DND-41 (cell line): ENCODE results near the gene ELMO3.

Experiments
- ATAC-seq: fragments of 200-7000 bp; cut with Tn5 transposase; 3 replicates; pipeline ENCODE4 v1.9.1; 2021; ENCODE audit warnings: low read depth; ENCODE audit not compliant: insufficient read depth
- DNase-seq: peaks from one replicate; pipeline ENCODE4 v3.0.0-alpha.2; 2020
- H2AFZ ChIP-seq: 2 replicates; pipeline ENCODE4 v1.6.0; 2012; ENCODE audit warnings: low read depth, low read length
- H3K27ac ChIP-seq: 2 replicates; pipeline ENCODE4 v1.5.1; 2012; ENCODE audit warnings: low read length, inconsistent platforms
- H3K27me3 ChIP-seq: fragments of 200-600 bp; sonication (generic); 2 replicates; pipeline ENCODE4 v1.6.0; 2012; ENCODE audit warnings: low read length, mild to moderate bottlenecking, inconsistent platforms; ENCODE audit not compliant: insufficient read depth, poor library complexity
- H3K36me3 ChIP-seq: 2 replicates; pipeline ENCODE4 v1.5.1; 2012; ENCODE audit warnings: low read length, inconsistent platforms; ENCODE audit not compliant: insufficient read depth
- H3K4me1 ChIP-seq: 2 replicates; pipeline ENCODE4 v1.5.1; 2012; ENCODE audit warnings: mild to moderate bottlenecking, low read length; ENCODE audit not compliant: insufficient read depth
- H3K4me2 ChIP-seq: 2 replicates; pipeline ENCODE4 v1.6.0; 2012; ENCODE audit warnings: mild to moderate bottlenecking, moderate library complexity, low read length, inconsistent platforms; ENCODE audit not compliant: insufficient read depth
- H3K4me3 ChIP-seq, 2 experiments: fragments of 200-600 bp in 1 of 2; shearing (Covaris generic) in 1 of 2; 2 replicates each; pipeline ENCODE4 v1.5.1; 2012 to 2016; ENCODE audit warnings: inconsistent platforms in 2 of 2, low read length in 2 of 2, mild to moderate bottlenecking in 2 of 2, low read depth in 1 of 2, moderate library complexity in 1 of 2
- H3K79me2 ChIP-seq: 2 replicates; pipeline ENCODE4 v1.6.0; 2012; ENCODE audit warnings: low read length, inconsistent platforms; ENCODE audit not compliant: insufficient read depth
- H3K9ac ChIP-seq: 2 replicates; pipeline ENCODE4 v1.6.0; 2012; ENCODE audit warnings: low read depth, mild to moderate bottlenecking, inconsistent platforms, low read length, moderate library complexity
- H3K9me3 ChIP-seq: 2 replicates; pipeline ENCODE4 v1.5.1; 2012; ENCODE audit warnings: low read length, moderate library complexity, mild to moderate bottlenecking, inconsistent platforms; ENCODE audit not compliant: insufficient read depth, severe bottlenecking
- H4K20me1 ChIP-seq: 2 replicates; pipeline ENCODE4 v1.6.0; 2012; ENCODE audit warnings: low read length; ENCODE audit not compliant: insufficient read depth
- EZH2 ChIP-seq: IDR thresholded peaks from 3 replicates; pipeline ENCODE4 v1.6.1; 2012; ENCODE audit warnings: borderline replicate concordance, low read depth, mild to moderate bottlenecking, moderate library complexity, low read length, inconsistent platforms; ENCODE audit not compliant: severe bottlenecking
- TF ChIP-seq, protein P1 (sequence below): IDR thresholded peaks from 2 replicates; pipeline ENCODE4 v1.5.1; 2012; ENCODE audit warnings: borderline replicate concordance, low read length, moderate library complexity, mild to moderate bottlenecking; ENCODE audit not compliant: poor library complexity, severe bottlenecking; ENCODE audit errors: extremely low read depth

ELMO3 gene

DNA sequence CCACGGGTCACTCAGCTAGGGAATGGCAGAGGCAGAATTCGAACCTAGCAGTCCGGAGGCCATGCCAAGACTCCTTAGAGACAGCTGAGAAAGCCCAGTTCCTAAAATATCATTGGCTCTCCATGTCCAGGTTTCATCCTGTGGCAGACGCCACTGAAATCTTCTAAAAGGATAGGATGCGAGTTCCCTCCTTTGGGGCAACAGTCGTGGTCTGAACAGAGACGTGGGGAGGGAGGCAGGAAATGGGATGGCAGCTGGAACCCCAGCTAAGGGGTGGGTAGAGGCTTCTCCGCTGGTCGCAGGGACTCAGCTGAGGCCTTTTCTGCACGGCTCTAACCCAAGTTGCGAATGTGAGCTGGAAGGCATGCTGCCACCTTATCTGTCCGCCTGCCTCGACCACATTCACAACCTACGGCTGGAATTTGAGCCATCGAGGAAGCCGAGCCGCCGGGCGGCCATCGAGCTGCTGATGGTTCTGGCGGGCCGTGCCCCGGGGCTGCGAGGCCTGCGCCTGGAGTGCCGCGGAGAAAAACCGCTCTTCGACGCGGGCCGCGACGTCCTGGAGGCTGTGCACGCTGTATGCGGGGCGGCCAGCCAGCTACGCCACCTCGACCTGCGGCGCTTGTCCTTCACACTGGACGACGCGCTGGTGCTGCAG is 36.3 kb upstream of the ELMO3 start:
- peaks cover 6% of the 10 kb centered on the region; the same call in 1 of the 2 replicates for H3K79me2 ChIP-seq
- H3K27ac ChIP-seq: no peak overlapping the region
- H3K4me3 ChIP-seq: no peak overlapping the region
- no peaks in the 10 kb centered on the region; the same call in none of the 2 replicates for H4K20me1 ChIP-seq
- H3K36me3 ChIP-seq: no peaks in the 10 kb centered on the region
- TF ChIP-seq EZH2: no peak
- TF ChIP-seq, protein P1, sequence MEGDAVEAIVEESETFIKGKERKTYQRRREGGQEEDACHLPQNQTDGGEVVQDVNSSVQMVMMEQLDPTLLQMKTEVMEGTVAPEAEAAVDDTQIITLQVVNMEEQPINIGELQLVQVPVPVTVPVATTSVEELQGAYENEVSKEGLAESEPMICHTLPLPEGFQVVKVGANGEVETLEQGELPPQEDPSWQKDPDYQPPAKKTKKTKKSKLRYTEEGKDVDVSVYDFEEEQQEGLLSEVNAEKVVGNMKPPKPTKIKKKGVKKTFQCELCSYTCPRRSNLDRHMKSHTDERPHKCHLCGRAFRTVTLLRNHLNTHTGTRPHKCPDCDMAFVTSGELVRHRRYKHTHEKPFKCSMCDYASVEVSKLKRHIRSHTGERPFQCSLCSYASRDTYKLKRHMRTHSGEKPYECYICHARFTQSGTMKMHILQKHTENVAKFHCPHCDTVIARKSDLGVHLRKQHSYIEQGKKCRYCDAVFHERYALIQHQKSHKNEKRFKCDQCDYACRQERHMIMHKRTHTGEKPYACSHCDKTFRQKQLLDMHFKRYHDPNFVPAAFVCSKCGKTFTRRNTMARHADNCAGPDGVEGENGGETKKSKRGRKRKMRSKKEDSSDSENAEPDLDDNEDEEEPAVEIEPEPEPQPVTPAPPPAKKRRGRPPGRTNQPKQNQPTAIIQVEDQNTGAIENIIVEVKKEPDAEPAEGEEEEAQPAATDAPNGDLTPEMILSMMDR: no peak
- H3K27me3 ChIP-seq: no peaks in the 10 kb centered on the region
- H3K9ac ChIP-seq: no peak overlapping the region
- no peak for ATAC-seq
- H3K4me2 ChIP-seq: no peak overlapping the region
- DNase-seq: no peak
- H3K9me3 ChIP-seq: no peaks in the 10 kb centered on the region
- no peak overlapping the region for H2AFZ ChIP-seq
- H3K4me1 ChIP-seq: peaks cover 41% of the 10 kb centered on the region

DNA sequence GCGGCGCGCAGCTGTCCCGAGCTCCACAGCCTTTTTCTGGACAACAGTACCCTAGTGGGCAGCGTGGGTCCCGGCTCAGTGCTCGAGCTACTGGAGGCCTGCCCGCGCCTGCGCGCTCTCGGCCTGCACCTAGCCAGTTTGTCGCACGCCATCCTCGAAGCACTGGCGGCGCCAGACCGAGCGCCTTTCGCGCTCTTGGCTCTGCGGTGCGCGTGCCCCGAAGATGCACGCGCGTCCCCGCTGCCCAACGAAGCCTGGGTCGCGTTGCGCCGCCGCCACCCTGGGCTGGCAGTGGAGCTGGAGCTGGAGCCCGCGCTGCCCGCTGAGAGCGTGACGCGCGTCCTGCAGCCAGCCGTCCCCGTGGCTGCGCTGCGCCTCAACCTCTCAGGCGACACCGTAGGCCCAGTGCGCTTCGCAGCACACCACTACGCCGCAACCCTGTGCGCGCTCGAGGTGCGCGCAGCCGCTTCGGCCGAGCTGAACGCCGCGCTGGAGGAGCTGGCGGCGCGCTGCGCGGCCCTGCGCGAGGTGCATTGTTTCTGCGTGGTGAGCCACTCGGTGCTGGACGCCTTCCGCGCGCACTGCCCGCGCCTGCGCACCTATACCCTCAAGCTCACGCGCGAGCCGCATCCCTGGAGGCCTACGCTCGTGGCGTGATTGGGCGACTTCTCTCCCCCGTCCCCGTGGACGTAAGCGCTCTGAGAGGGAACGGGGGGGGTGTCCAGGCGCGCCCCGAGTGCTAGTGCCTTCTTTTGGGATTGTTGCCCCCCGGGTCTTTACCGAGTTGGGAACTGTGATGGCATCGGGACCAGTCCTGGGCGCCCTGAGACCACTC is 35.5 kb upstream of the ELMO3 start:
- H2AFZ ChIP-seq: no peak overlapping the region
- no peak overlapping the region for H3K4me2 ChIP-seq
- H3K4me1 ChIP-seq: peaks cover 34% of the 10 kb centered on the region
- ATAC-seq (no peak), DNase-seq (no peak)
- H3K27me3 ChIP-seq: no peaks in the 10 kb centered on the region
- no peak overlapping the region for H3K27ac ChIP-seq
- TF ChIP-seq EZH2: no peak
- TF ChIP-seq, protein P1: no peak
- H3K9me3 ChIP-seq: no peaks in the 10 kb centered on the region
- no peaks in the 10 kb centered on the region; the same call in none of the 2 replicates for H4K20me1 ChIP-seq
- H3K36me3 ChIP-seq: no peaks in the 10 kb centered on the region
- no peak overlapping the region for H3K4me3 ChIP-seq
- H3K79me2 ChIP-seq: peaks cover 6% of the 10 kb centered on the region; the same call in 1 of the 2 replicates
- no peak overlapping the region for H3K9ac ChIP-seq

DNA sequence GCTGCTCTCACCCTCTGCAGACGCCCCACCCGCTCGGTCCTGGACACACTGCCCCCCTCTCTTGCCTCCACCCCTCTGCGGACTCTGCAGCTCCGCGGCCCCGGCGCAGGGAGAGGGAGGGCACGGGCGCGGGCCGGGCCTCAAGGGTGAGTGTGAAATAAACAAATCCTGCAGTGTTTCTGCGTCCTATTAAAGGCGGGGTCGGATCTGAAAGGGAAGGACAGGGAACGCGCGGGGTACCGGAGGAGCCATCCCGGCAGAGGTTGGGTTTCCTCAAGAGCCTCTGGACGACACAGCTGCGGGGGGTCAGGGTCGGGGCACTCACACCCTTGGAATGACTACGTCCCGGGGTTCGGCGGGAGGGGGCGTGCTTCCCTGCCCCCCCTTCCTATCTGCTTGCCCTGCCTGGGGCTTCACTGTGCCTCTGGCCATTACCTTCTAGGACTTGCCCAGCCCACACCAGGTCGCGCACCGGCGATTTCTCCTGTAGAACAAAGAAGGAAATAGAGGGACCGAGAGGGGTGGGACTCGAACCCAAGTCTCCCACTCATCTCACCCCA is 34.9 kb upstream of the ELMO3 start:
- TF ChIP-seq EZH2: no peak
- TF ChIP-seq, protein P1: no peak
- H4K20me1 ChIP-seq: peaks cover under 1% of the 10 kb centered on the region
- H3K36me3 ChIP-seq: no peaks in the 10 kb centered on the region
- H3K4me3 ChIP-seq: no peak overlapping the region
- H3K4me2 ChIP-seq: no peak overlapping the region
- H3K27ac ChIP-seq: no peak overlapping the region
- ATAC-seq (no peak), DNase-seq (no peak)
- no peak overlapping the region for H3K9ac ChIP-seq
- H3K4me1 ChIP-seq: peaks cover 30% of the 10 kb centered on the region
- H2AFZ ChIP-seq: no peak overlapping the region
- no peaks in the 10 kb centered on the region for H3K9me3 ChIP-seq
- H3K27me3 ChIP-seq: no peaks in the 10 kb centered on the region
- peaks cover 6% of the 10 kb centered on the region; the same call in 1 of the 2 replicates for H3K79me2 ChIP-seq
